ENCODE measurements around the gene KCNG2. TPM values are rescaled to one million over a fixed set of nuclear protein-coding genes. Genes with fewer than 3 reads are reported as not detected.
A peak's percentile ranks its signal among the peaks of the same experiment; 100 is the strongest.

KCNG2 gene
- total and polyA plus RNA-seq, 2 of the 4 experiments (the other 2 are of a cell fraction), result not detected

DNA sequence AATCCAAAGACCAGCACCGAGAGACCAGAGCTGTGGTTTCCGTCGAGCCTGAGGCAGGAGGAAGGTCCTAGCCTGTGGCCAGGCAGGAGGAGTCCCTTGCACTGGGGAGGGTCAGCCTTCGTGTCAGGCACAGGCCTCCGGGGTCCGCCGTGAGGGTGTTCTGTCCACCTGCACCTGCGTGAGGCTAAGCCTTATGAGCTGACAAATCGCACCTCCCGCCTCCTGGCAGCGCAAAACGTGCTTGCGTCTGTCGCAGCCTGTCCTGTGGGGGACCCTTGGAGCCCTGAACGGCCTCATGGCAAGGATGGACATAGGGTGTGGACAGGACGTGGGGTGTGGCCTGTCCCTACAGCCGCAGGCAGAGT is 73.3 kb downstream of the KCNG2 start:
- no peak overlapping the region for H3K27ac ChIP-seq (ENCODE audit: insufficient read depth, low read length)
- H3K14ac ChIP-seq (replicated peaks; ENCODE audit: low read depth, low read length), result no peak overlapping the region
- no peaks in the 10 kb centered on the region for H4K20me1 ChIP-seq (ENCODE audit: insufficient read depth, low read length)
- H4K8ac ChIP-seq (ENCODE audit: low read depth in 2 of 2, low read length in 2 of 2), result no peak overlapping the region
- no peaks in the 10 kb centered on the region for H3K4me1 ChIP-seq (ENCODE audit: control insufficient read depth, insufficient read depth, low read length)
- ChIA-PET POLR2A (ENCODE audit: unreplicated experiment) (no interaction called here), CTCF (no interaction called here)
- no peak overlapping the region for H3K56ac ChIP-seq (ENCODE audit: extremely low read depth, insufficient read depth, low read length)
- peak overlapping the region; percentile 32 for H2AFZ ChIP-seq (replicated peaks; ENCODE audit: low read length, poor library complexity)
- DNase-seq, result no peak
- no peak overlapping the region for H3K4me2 ChIP-seq (ENCODE audit: low read depth, low read length)
- H3K4ac ChIP-seq (ENCODE audit: low read depth, low read length), result no peak overlapping the region
- intact Hi-C loops (cut with micrococcal nuclease) (no loop called here), in situ Hi-C loops (cut with MboI; ENCODE audit: low sequenced_read_pairs) (no loop called here), dilution Hi-C loops (cut with HindIII; ENCODE audit: low sequenced_read_pairs, unreplicated experiment) (no loop called here)
- WGBS, 2 experiments (ENCODE audit: extremely low coverage in 2 of 2, insufficient read length in 1 of 2), result 84% methylated on average over 12 of the region's 17 CpGs; no CpG with 5 or more reads in 1 of the 2 experiments
- H3K18ac ChIP-seq (ENCODE audit: low read depth, low read length), result no peak overlapping the region
- TF ChIP-seq MAZ (IDR thresholded peaks at IDR 0.05; ENCODE audit: borderline replicate concordance, low read depth, low read length) (no peak), RCOR1 (IDR thresholded peaks at IDR 0.05; ENCODE audit: insufficient replicate concordance, low read length) (no peak), MAFK (IDR thresholded peaks at IDR 0.05; ENCODE audit: low read depth, low read length) (no peak), MXI1 (IDR thresholded peaks at IDR 0.05; ENCODE audit: borderline replicate concordance, low read depth, low read length) (no peak), CTCF (conservative IDR thresholded peaks at IDR 0.05; ENCODE audit: low read depth, low read length) (no peak), POLR2A (IDR thresholded peaks at IDR 0.05; ENCODE audit: low read depth, low read length) (no peak), RAD21 (IDR thresholded peaks at IDR 0.05; ENCODE audit: low read length) (no peak)
- TF ChIP-seq, protein P1, sequence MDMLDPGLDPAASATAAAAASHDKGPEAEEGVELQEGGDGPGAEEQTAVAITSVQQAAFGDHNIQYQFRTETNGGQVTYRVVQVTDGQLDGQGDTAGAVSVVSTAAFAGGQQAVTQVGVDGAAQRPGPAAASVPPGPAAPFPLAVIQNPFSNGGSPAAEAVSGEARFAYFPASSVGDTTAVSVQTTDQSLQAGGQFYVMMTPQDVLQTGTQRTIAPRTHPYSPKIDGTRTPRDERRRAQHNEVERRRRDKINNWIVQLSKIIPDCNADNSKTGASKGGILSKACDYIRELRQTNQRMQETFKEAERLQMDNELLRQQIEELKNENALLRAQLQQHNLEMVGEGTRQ (IDR thresholded peaks at IDR 0.05; ENCODE audit: low read depth, low read length), result no peak
- BruUV-seq (replicated peaks), result no TSS peak
- no peak overlapping the region for H2BK120ac ChIP-seq (ENCODE audit: low read depth, low read length)
- no peak overlapping the region for H4K91ac ChIP-seq (ENCODE audit: insufficient read depth, low read depth, low read length)
- no peak overlapping the region for H3K9ac ChIP-seq (ENCODE audit: low read depth, low read length)
- no peak overlapping the region for H2BK5ac ChIP-seq (ENCODE audit: low read depth, low read length, poor library complexity, severe bottlenecking)
- H3K9me3 ChIP-seq (ENCODE audit: control insufficient read depth, insufficient read depth, low read length), result peaks cover 8% of the 10 kb centered on the region
- no peaks in the 10 kb centered on the region; the same call in none of the 2 replicates for H3K27me3 ChIP-seq (ENCODE audit: control insufficient read depth, insufficient read depth, low read length)
- no peaks in the 10 kb centered on the region for H3K9me1 ChIP-seq (ENCODE audit: insufficient read depth, low read length)
- peak overlapping the region; percentile 28 for H2AK9ac ChIP-seq (replicated peaks; ENCODE audit: low read depth, low read length, poor library complexity)
- H3K36me3 ChIP-seq (ENCODE audit: control insufficient read depth, insufficient read depth, low read length), result no peaks in the 10 kb centered on the region
- ATAC-seq (ENCODE audit: low read depth), result no peak
- no peaks in the 10 kb centered on the region for H3K79me1 ChIP-seq (ENCODE audit: low read depth in 1 of 2, low read length in 2 of 2)
- H2BK15ac ChIP-seq (ENCODE audit: low read depth, low read length), result no peak overlapping the region
- no peak overlapping the region for H3K23ac ChIP-seq (ENCODE audit: low read depth, low read length)
- no peak overlapping the region for H2BK20ac ChIP-seq (ENCODE audit: low read depth, low read length)
- no peak overlapping the region for H4K5ac ChIP-seq (ENCODE audit: low read depth, low read length)
- no peak overlapping the region for H3K4me3 ChIP-seq (ENCODE audit: insufficient read depth, low read depth, low read length)
- H2AK5ac ChIP-seq (ENCODE audit: low read depth, low read length), result no peak overlapping the region

Data from IMR-90 (cell line).